T-helper 2 cell treated with Interferon-gamma antibody and Interleukin-4, amounts not matched to agents 5 μg/mL and 100 μg/mL, for 36 hours (primary cell): ENCODE results near the gene SV2B.
"Not testable (repeated sequence)": the region's sequence is repeated elsewhere in the genome, so short reads cannot be mapped to it uniquely, and the experiment has no call there.

ENCODE experiments used
- DNase-seq: peaks from one replicate; pipeline ENCODE4 v3.0.0; 2021; ENCODE audit warnings: low spot score
- H3K27ac Mint-ChIP-seq: one replicate; pipeline ENCODE4 v1.8.0; 2021; ENCODE audit warnings: mild to moderate bottlenecking, mixed read lengths
- H3K27me3 Mint-ChIP-seq: one replicate; pipeline ENCODE4 v1.8.0; 2021; ENCODE audit warnings: low read depth, mixed read lengths
- H3K36me3 Mint-ChIP-seq: one replicate; pipeline ENCODE4 v1.8.0; 2021; ENCODE audit warnings: low read depth, mixed read lengths
- H3K4me1 Mint-ChIP-seq: one replicate; pipeline ENCODE4 v1.8.0; 2021; ENCODE audit warnings: low read depth, mixed read lengths
- H3K4me3 Mint-ChIP-seq: one replicate; pipeline ENCODE4 v1.8.0; 2022; ENCODE audit warnings: mild to moderate bottlenecking, moderate library complexity, mixed read lengths
- H3K9me3 Mint-ChIP-seq: one replicate; pipeline ENCODE4 v1.8.0; 2021; ENCODE audit warnings: mixed read lengths

The SV2B gene

GRCh38 chr15:91075739-91076138 lies 24.3 kb upstream of the SV2B start:
- H3K4me1 Mint-ChIP-seq = no peaks in the 10 kb centered on the region
- H3K36me3 Mint-ChIP-seq = no peaks in the 10 kb centered on the region
- no peaks in the 10 kb centered on the region for H3K9me3 Mint-ChIP-seq
- H3K4me3 Mint-ChIP-seq = no peak overlapping the region
- DNase-seq = no peak
- no peak overlapping the region for H3K27ac Mint-ChIP-seq
- H3K27me3 Mint-ChIP-seq = peaks cover 27% of the 10 kb centered on the region

- H3K27me3 Mint-ChIP-seq = peaks cover 24% of the 10 kb centered on the region
- no peaks in the 10 kb centered on the region for H3K36me3 Mint-ChIP-seq
- no peak for DNase-seq
- H3K27ac Mint-ChIP-seq = no peak overlapping the region
- H3K9me3 Mint-ChIP-seq = no peaks in the 10 kb centered on the region
- no peaks in the 10 kb centered on the region for H3K4me1 Mint-ChIP-seq
- no peak overlapping the region for H3K4me3 Mint-ChIP-seq
These were observed 23.0 kb upstream of the SV2B start for GRCh38 chr15:91077029-91077428.

- peaks cover 46% of the 10 kb centered on the region for H3K27me3 Mint-ChIP-seq
- DNase-seq = not testable (repeated sequence)
These were observed 6.2 kb upstream of the SV2B start for GRCh38 chr15:91093866-91094265.

GRCh38 chr15:91098451-91098850 lies 1.6 kb upstream of the SV2B start:
- no peaks in the 10 kb centered on the region for H3K36me3 Mint-ChIP-seq
- peak overlapping the region; percentile 29 for H3K4me3 Mint-ChIP-seq

More at GRCh38 chr15:91093866-91094265, 6.2 kb upstream of the SV2B start:
- H3K9me3 Mint-ChIP-seq, H3K27ac Mint-ChIP-seq, H3K36me3 Mint-ChIP-seq, H3K4me1 Mint-ChIP-seq, H3K4me3 Mint-ChIP-seq: not testable (repeated sequence)

GRCh38 chr15:91099616-91099994 lies 452 bp upstream of the SV2B start:
- H3K4me1 Mint-ChIP-seq = peaks cover 12% of the 10 kb centered on the region
- DNase-seq = peak; percentile 47
- no peaks in the 10 kb centered on the region for H3K36me3 Mint-ChIP-seq
- no peak overlapping the region for H3K27ac Mint-ChIP-seq
- H3K27me3 Mint-ChIP-seq = peaks cover 84% of the 10 kb centered on the region
- H3K9me3 Mint-ChIP-seq = no peaks in the 10 kb centered on the region
- H3K4me3 Mint-ChIP-seq = peak overlapping the region; percentile 79

More at GRCh38 chr15:91098451-91098850, 1.6 kb upstream of the SV2B start:
- Mint-ChIP-seq H3K27me3 (peaks cover 78% of the 10 kb centered on the region), H3K9me3 (peaks cover 6% of the 10 kb centered on the region), H3K27ac (no peak overlapping the region), H3K4me1 (peaks cover 12% of the 10 kb centered on the region)
- no peak for DNase-seq

GRCh38 chr15:91100814-91101607 lies 954 bp downstream of the SV2B start:
- Mint-ChIP-seq H3K27me3 (peaks cover 85% of the 10 kb centered on the region), H3K4me3 (peak overlapping the region; percentile 85), H3K4me1 (peaks cover 12% of the 10 kb centered on the region), H3K27ac (no peak overlapping the region), H3K36me3 (no peaks in the 10 kb centered on the region), H3K9me3 (no peaks in the 10 kb centered on the region)
- DNase-seq = no peak

GRCh38 chr15:91101608-91101920 lies 1.5 kb downstream of the SV2B start:
- Mint-ChIP-seq H3K4me3 (no peak overlapping the region), H3K27me3 (peaks cover 82% of the 10 kb centered on the region), H3K4me1 (peaks cover 12% of the 10 kb centered on the region), H3K36me3 (no peaks in the 10 kb centered on the region), H3K27ac (no peak overlapping the region), H3K9me3 (no peaks in the 10 kb centered on the region)
- no peak for DNase-seq

- Mint-ChIP-seq H3K4me1 (peaks cover 12% of the 10 kb centered on the region), H3K4me3 (no peak overlapping the region), H3K27ac (no peak overlapping the region), H3K27me3 (peaks cover 75% of the 10 kb centered on the region), H3K9me3 (no peaks in the 10 kb centered on the region), H3K36me3 (no peaks in the 10 kb centered on the region)
- DNase-seq = no peak
These were observed 2.7 kb downstream of the SV2B start for GRCh38 chr15:91102546-91103330.

- no peak overlapping the region for H3K27ac Mint-ChIP-seq
- no peak overlapping the region for H3K4me3 Mint-ChIP-seq
- no peaks in the 10 kb centered on the region for H3K36me3 Mint-ChIP-seq
- H3K27me3 Mint-ChIP-seq = peaks cover 69% of the 10 kb centered on the region
- H3K9me3 Mint-ChIP-seq = no peaks in the 10 kb centered on the region
- DNase-seq = no peak
- peaks cover 12% of the 10 kb centered on the region for H3K4me1 Mint-ChIP-seq
These were observed 4.1 kb downstream of the SV2B start for GRCh38 chr15:91104111-91104510.

GRCh38 chr15:91108421-91108820 lies 8.4 kb downstream of the SV2B start:
- no peak for DNase-seq
- no peaks in the 10 kb centered on the region for H3K4me1 Mint-ChIP-seq
- no peaks in the 10 kb centered on the region for H3K36me3 Mint-ChIP-seq
- no peak overlapping the region for H3K27ac Mint-ChIP-seq
- H3K27me3 Mint-ChIP-seq = peaks cover 33% of the 10 kb centered on the region
- H3K9me3 Mint-ChIP-seq = no peaks in the 10 kb centered on the region
- no peak overlapping the region for H3K4me3 Mint-ChIP-seq

GRCh38 chr15:91109885-91110284 lies 9.8 kb downstream of the SV2B start:
- Mint-ChIP-seq H3K27ac (no peak overlapping the region), H3K27me3 (peaks cover 25% of the 10 kb centered on the region), H3K9me3 (no peaks in the 10 kb centered on the region), H3K36me3 (no peaks in the 10 kb centered on the region), H3K4me1 (no peaks in the 10 kb centered on the region), H3K4me3 (no peak overlapping the region)
- DNase-seq = no peak

GRCh38 chr15:91110407-91110806 lies 10.3 kb downstream of the SV2B start:
- no peaks in the 10 kb centered on the region for H3K9me3 Mint-ChIP-seq
- no peak for DNase-seq
- H3K4me1 Mint-ChIP-seq = no peaks in the 10 kb centered on the region
- no peaks in the 10 kb centered on the region for H3K36me3 Mint-ChIP-seq
- no peak overlapping the region for H3K27ac Mint-ChIP-seq
- no peak overlapping the region for H3K4me3 Mint-ChIP-seq
- H3K27me3 Mint-ChIP-seq = peaks cover 22% of the 10 kb centered on the region

- H3K27ac Mint-ChIP-seq = no peak overlapping the region
- no peak overlapping the region for H3K4me3 Mint-ChIP-seq
- H3K4me1 Mint-ChIP-seq = no peaks in the 10 kb centered on the region
- no peak for DNase-seq
- H3K9me3 Mint-ChIP-seq = no peaks in the 10 kb centered on the region
- peaks cover 21% of the 10 kb centered on the region for H3K27me3 Mint-ChIP-seq
- no peaks in the 10 kb centered on the region for H3K36me3 Mint-ChIP-seq
These were observed 13.0 kb downstream of the SV2B start for GRCh38 chr15:91113030-91113429.

- peaks cover 23% of the 10 kb centered on the region for H3K27me3 Mint-ChIP-seq
These were observed 14.2 kb downstream of the SV2B start for GRCh38 chr15:91114301-91114700.

More at GRCh38 chr15:91114301-91114700, 14.2 kb downstream of the SV2B start:
- Mint-ChIP-seq H3K4me3 (no peak overlapping the region), H3K9me3 (no peaks in the 10 kb centered on the region), H3K4me1 (no peaks in the 10 kb centered on the region), H3K27ac (no peak overlapping the region), H3K36me3 (no peaks in the 10 kb centered on the region)
- DNase-seq = no peak
